Activated CD4-positive, CD25-positive, alpha-beta regulatory T cell treated with anti-CD3 and anti-CD28 coated beads, Interleukin-2, amount 50 U/mL, for 72 hours (primary cell): ENCODE measurements around the gene PLGRKT.
"Not testable (repeated sequence)": the region's sequence is repeated elsewhere in the genome, so short reads cannot be mapped to it uniquely, and the experiment has no call there.

Experiments used
- DNase-seq: peaks from one replicate; pipeline ENCODE4 v3.0.0; 2021

PLGRKT gene

DNA sequence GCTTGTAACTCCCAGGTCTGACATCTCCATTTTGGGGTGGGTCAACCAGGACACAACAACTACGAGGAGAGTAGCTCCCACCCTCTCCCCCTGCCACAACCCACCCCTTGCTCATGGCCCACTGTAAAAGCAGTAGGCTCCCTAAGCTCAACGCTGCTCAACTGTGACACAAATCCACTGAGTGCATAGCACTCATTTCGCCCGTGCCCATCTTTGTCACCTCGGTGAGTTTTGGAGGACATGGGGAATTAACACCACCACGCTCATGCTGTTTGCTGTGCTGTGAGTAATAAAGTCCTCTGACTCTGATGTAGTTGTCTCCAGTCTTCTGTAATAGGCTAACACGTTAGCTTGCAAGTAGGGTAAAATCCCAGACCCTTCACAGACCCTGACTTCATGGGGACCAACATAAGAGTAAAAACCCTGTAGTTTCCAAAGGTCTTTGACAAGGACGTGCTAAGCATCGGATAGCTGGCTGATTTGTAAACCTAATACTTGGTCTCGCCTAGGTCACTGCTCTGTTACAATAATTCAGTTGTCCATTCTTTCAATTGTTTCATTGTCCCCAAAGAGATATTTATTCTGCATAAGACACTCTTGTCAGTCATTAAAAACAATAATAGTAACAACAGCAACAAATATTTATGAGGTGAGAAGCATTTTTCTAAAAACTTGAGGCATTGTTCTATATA, 7.7 kb downstream of the PLGRKT start:
- no peak for DNase-seq

GRCh38 chr9:5428794-5429528, 8.8 kb downstream of the PLGRKT start:
- DNase-seq: no peak

GRCh38 chr9:5428172-5428571, 9.6 kb downstream of the PLGRKT start:
- DNase-seq: no peak

- no peak for DNase-seq
Measured at GRCh38 chr9:5427005-5427404, 10.7 kb downstream of the PLGRKT start.

DNA sequence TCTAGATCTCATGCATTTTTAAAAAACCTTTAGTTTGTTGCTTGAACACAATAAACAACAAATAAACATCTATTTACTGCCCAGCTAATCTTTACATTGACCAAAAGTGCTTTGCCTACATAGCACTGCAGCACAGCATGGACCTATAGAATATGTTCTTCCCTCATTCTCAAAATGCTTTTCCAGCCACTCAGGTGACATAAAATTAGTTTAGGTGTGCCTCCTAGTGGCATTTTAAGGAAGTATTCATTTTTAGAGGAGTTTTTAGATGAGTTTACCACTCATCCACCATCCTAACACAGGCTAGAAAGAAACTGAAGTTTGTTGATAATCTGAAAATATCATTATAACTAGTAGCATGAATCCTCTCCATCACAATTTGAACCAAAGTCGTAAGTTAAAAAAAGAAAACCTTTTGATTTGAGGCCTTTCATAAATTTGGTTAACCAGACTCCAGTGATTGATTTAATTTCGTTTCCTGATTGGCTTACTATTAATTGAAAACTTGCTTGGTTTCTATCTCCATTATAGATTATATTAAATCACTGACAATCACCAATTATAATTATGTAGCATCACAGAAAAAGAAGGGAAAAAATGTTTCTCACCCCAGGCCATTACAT, 12.6 kb downstream of the PLGRKT start:
- no peak for DNase-seq

DNA sequence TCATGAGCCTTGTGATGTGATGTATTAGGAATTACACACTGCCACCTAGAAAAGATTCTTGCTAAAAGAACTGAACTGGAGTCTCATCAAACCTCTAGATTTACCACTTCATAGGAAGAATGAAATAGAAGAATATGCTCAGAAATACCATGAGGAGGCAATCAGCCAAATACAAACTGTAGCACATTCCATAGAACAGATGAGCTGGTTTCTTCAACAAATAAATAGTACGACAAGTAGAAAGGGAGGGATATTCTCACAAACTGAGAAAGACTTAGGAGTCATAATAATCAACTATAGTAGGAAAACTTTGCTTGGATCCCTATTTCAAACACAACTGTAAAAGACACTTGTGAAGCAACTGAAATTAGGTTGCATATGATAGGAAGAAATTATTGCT, 15.4 kb downstream of the PLGRKT start:
- DNase-seq: no peak

DNA sequence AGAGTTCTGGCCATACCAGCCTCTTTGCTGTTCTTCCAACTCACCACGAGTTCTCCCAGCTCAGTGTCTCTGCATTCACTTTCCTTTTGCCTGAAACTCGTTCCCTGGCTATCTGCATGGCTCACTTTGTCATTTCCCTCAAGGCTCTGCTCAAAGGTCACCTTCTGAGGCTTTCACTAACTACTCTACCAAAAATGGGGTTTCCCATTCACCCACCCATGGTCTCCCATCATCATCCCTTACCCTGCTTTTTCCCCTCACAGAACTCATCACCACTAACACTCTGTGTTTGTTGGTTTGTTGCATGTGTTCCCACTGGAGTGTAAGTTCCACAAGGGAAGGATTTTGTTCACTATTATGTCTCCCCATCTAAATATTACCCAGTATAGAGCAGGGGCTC, 16.6 kb downstream of the PLGRKT start:
- DNase-seq: no peak

DNA sequence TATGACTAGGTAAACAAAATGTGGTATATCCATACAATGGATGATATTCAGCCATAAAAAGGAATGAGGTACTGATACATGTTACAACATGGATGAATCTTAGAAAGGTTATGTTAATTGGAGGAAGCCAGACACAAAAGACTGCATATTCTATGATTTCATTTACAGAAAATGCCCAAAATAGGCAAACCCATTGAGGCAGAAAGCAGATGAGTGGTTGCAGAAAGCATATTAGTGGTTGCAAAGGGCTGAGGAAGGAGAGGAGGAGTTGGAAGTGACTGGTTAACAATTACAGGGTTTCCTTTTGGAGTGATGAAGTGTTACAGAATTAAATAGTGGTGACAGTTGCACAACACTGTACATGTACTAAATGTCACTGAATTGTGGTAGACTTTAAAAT, 17.7 kb downstream of the PLGRKT start:
- no peak for DNase-seq

GRCh38 chr9:5418481-5418880, 19.2 kb downstream of the PLGRKT start:
- no peak for DNase-seq

GRCh38 chr9:5416953-5417352, 20.8 kb downstream of the PLGRKT start:
- no peak for DNase-seq

DNA sequence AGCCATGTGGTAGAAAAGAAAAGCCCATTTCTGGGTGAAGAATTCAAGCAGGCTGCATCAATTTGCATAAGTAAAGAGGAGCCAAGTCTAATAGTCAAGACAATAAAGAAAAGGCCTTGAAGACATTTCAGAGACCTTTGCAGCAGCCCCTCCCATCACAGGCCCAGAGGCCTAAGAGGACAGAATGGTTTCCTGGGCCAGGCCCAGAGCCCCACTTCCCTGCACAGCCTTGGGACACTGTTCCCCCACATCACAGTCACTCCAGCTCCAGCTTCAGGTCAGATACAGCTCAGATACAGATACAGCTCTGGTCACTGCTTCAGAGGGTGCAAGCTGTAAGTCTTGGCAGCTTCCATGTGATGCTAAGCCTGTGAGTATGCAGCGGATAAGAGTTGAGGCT, 29.1 kb downstream of the PLGRKT start:
- no peak for DNase-seq

- no peak for DNase-seq
Measured at GRCh38 chr9:5402217-5402616, 35.5 kb downstream of the PLGRKT start.

- DNase-seq: not testable (repeated sequence)
Measured at GRCh38 chr9:5397547-5397946, 40.2 kb downstream of the PLGRKT start.

GRCh38 chr9:5395428-5395827, 42.3 kb downstream of the PLGRKT start:
- DNase-seq: no peak

- not testable (repeated sequence) for DNase-seq
Measured at GRCh38 chr9:5393976-5394375, 43.7 kb downstream of the PLGRKT start.

DNA sequence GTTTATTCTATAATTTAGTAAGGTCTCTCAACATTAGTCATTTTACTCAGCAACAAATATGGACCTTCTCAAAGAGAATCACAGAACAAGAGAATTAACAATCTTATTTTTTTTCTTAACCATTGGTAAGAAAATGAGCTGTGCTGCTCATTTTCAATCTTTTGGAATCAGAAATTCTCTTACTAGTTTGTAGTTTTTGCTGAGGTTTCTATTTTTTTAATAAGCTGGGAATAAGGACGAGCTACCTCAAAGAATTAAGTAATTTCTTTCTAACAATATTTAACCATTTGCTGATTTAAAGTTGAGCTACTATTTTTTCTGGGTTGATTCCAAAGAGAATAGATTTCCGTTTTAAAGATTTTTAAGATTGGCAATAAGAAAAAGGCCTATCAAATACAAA, 44.2 kb downstream of the PLGRKT start:
- DNase-seq: no peak

- no peak for DNase-seq
Measured at GRCh38 chr9:5392285-5392684, 45.4 kb downstream of the PLGRKT start.

GRCh38 chr9:5389109-5389732, 48.5 kb downstream of the PLGRKT start:
- no peak for DNase-seq

- no peak for DNase-seq
Measured at GRCh38 chr9:5388026-5388819, 49.5 kb downstream of the PLGRKT start.

DNA sequence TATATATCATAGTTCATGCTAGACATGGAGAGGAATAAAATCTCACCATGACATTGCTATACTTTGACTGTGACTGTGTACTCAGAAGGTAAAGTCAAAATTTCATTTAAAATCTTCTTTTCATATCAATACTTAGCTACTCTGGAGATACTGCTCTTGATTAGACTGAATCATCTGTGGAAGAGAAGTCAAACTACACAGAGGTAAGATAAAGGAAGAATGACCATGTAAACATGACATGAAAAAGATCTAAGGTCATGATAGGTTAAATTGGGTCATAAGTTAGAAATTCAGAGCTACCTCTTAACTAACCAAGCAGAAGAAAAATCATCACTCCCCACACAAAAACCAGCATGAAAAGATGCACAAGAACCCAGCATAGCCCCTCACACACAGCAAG, 53.3 kb downstream of the PLGRKT start:
- DNase-seq: no peak

DNA sequence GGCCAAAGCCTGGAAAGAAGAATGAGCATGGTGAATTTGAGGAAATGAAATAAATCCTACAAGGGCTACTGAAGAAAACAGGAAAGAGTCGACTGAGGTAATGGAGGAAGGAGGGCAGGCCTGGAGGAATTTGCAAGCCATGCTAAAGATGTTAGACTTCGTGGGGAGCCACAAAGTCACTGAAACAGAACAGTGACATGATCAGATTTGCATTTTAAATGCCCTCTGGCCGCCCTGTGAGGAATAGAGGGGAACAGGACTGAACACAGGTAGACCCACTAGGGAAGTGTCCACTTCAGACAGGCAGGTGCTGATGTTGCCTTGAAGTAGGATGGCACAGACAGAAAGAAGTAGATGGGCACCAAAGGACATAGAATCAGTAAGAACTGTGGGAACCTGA, 55.2 kb downstream of the PLGRKT start:
- no peak for DNase-seq

DNA sequence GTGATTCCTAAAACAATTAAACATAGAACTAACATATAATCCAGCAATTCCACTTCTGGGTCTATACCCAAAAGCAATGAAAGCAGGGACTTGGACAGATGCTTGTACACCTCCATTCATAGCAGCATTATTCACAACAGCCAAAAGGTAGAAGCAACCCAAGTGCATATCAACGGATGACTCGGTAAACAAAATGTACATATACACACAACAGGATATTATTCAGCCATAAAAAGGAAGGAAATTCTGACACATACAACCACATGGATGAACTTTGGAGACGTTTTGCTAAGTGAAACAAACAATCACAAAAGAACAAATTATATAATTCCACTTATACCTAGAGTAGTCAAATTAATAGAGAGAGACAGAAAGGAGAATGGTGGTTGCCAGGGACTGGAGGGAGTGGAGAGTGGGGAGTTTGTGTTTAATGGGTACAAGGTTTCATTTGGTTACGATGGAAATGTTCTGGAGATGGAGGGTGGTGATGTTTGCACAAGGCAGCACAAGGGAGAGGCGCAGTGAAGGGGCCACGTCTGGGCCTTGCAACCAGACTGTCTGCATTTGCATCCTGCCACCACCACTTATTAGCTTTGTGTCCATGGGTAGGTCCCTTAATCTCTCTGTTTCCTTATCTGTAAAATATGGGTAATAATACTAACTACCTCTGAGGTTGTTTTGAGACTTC, 61.8 kb downstream of the PLGRKT start:
- DNase-seq: no peak
